Measurements from ENCODE around the gene IL37.

Gene IL37

DNA sequence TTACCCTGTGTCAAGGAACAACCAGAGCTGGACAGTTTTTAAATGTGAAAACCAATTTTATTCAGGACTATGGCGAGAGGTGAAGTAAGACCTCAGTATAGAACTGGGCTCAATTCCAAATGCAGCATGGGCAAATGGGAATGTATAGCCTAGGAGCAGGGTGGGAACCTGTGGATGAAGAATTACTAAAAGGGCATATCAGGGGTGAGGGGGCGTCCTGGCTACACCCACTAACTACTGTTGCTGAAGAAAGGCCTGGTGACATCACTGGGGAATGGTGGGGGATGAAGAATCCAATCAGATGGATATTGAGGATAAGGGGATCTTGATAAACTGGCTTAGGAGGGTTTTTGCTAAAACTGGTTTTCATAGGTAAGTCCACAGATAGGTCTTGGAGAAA, 27.3 kb upstream of the IL37 start:
- TF ChIP-seq, protein P1, sequence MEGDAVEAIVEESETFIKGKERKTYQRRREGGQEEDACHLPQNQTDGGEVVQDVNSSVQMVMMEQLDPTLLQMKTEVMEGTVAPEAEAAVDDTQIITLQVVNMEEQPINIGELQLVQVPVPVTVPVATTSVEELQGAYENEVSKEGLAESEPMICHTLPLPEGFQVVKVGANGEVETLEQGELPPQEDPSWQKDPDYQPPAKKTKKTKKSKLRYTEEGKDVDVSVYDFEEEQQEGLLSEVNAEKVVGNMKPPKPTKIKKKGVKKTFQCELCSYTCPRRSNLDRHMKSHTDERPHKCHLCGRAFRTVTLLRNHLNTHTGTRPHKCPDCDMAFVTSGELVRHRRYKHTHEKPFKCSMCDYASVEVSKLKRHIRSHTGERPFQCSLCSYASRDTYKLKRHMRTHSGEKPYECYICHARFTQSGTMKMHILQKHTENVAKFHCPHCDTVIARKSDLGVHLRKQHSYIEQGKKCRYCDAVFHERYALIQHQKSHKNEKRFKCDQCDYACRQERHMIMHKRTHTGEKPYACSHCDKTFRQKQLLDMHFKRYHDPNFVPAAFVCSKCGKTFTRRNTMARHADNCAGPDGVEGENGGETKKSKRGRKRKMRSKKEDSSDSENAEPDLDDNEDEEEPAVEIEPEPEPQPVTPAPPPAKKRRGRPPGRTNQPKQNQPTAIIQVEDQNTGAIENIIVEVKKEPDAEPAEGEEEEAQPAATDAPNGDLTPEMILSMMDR (IDR thresholded peaks at IDR 0.05; ENCODE audit: extremely low read depth, missing control alignments), result no peak
- no peak for DNase-seq (ENCODE audit: low spot score)

DNA sequence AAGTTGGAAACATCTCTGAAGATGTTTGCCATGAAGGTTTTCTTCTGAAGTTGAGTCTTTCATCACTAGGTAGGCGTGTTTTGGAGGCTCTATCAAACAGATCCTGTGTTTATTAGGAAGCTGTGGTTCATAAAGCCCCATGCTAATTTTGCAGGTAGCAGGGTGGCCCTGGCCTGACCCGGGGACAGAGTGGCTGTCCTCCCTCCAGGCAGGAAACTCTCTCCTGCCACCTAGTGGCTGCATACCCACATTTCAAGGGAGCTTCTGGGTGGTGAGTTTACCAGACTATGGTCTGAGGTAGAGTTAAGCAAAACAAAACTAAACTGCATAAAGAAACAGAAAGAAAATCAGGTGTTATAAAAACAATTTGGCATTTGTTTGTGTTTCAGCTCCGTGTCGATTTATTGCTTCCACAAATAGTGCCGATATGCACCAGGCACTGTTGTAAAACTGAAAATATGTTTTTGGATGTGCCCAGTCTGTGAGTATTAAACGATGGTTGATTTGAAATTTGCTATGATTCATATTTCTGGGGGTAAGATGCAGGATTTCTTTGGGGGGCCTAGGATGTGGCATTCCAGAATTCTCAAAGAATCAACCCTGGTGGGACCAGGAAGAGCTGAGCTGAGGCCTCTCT, 26.0 kb upstream of the IL37 start:
- DNase-seq (ENCODE audit: low spot score), result peak; percentile 81
- TF ChIP-seq, protein P1 (IDR thresholded peaks at IDR 0.05; ENCODE audit: extremely low read depth, missing control alignments), result peak; percentile 87

DNA sequence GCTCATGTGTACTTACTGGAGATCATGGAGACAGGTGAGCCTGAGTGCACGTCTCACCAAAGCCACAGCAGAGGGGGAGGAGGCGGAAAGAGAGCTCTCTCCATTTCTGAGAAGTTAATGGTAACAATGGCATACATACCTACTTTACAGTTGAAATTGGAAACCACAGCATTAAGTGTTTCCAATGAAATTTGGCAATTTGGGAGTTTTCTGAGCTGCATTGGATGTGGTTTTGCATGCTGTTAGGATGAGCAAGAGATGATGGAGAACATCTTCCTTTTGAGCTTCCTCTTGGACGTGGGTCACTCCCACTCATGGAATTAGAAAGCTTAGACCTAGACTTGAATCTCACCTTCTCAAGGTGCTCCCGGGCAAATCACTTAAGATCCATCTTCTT, 25.5 kb upstream of the IL37 start:
- TF ChIP-seq, protein P1 (IDR thresholded peaks at IDR 0.05; ENCODE audit: extremely low read depth, missing control alignments), result no peak

DNA sequence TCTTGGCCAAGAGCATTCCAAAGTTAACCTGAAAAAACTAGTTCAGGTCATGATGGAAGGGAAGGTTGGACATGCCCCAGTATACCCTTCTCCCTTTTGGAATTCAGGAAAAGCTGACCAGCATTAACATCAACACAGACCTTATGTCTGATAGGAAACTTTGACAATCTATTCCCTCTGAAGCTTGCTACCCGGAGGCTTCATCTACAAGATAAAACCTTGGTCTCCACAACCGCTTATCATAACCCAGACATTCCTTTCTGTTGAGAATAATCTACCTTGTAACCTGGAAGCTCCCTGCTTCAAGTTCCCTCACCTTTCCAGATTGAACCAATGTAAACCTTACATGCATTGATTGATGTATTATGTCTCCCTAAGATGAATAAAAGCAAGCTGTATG, 24.7 kb upstream of the IL37 start:
- TF ChIP-seq, protein P1 (IDR thresholded peaks at IDR 0.05; ENCODE audit: extremely low read depth, missing control alignments), result no peak
- DNase-seq (ENCODE audit: low spot score), result no peak

More for the DNA sequence above, 25.5 kb upstream of the IL37 start:
- DNase-seq (ENCODE audit: low spot score), result no peak

DNA sequence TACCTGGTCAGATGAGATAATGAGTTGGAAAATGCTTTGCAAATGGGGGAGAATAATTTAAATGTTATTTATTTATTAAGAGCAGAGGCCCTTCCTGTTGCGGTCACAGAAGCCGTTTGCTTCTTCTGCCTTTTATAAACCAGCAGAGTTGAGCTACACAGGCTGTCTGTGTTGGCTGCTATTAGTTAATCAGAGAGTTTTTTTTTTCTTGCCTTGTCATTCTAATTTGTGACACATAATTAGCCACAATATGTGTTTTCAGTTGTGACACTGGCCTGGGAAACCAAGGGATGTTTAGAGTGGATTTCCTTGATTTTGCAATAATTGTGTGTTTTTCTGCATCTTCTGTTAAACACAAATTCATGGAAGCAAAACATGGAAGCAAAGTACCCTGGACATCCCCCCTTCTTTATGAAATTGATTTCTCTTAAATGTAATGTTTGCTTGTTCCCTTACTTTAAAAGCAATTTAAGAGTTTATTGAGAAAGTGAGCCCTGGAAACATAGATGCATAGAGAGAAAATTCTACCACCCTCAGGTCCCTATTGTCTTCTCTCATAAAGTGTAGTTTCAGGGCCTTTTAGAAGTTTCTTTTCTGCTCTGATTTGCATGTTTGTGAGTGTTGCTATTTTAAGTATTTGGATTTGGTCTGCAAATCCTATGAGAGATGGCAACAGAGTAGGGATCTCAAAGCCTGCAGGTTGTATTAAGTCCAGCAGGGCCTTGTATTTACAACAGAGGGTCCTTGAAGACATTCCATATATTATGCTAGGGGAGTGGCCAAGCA, 22.8 kb upstream of the IL37 start:
- TF ChIP-seq, protein P1 (IDR thresholded peaks at IDR 0.05; ENCODE audit: extremely low read depth, missing control alignments), result no peak
- DNase-seq (ENCODE audit: low spot score), result peak; percentile 33

DNA sequence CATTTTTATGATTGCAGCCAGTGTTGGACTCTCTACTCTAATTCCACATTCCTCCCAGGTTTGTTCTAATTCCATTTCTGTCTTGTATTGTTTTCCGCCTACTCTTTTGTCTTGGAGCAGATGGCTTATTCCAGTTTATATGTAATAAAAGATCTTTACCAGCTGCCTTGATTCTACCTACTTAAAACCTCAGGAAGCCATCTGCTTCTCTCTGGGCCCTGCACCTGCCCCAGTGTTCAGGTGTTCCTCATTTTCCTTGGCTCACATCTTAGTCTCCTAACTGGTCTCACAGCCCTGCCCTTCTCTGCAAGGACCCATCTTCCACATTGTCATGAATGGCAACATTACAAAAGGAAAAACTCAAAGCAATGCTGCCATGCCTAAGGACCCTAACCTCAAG, 21.0 kb upstream of the IL37 start:
- no peak for DNase-seq (ENCODE audit: low spot score)
- TF ChIP-seq, protein P1 (IDR thresholded peaks at IDR 0.05; ENCODE audit: extremely low read depth, missing control alignments), result no peak

DNA sequence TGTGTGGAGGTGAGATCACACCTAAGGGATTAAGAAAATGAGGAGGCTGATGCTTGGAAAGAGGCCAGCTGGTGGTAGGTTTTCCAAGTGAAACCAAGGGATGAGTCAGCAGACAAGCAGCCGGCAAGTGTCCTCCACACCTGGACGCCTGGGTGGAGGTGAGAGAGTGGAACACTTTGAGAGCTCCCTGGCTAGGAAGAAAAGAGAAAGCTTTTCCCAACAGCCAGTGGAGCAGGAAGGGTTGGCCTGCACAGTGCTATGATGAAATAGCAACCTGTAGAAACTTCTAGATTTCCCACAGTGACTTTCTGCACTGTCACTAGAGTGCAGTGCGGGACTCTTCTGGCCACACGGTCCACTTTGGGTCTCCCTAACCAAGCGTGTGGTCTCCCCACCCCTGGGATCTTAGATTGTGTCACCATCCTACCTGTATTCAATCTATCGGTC, 19.6 kb upstream of the IL37 start:
- TF ChIP-seq, protein P1 (IDR thresholded peaks at IDR 0.05; ENCODE audit: extremely low read depth, missing control alignments), result no peak
- DNase-seq (ENCODE audit: low spot score), result no peak

All from GM20000 (cell line).